OCI-LY1 (cell line): ENCODE results near the gene PTPRT.

ENCODE experiments used
- EZH2 ChIP-seq: fragments of 200-600 bp; sonication (generic), shearing (Covaris generic); IDR thresholded peaks from 2 replicates; pipeline ENCODE4 v1.8.0; 2017; ENCODE audit warnings: borderline replicate concordance, mixed run types, mild to moderate bottlenecking, antibody characterized with exemption, low read length, moderate library complexity, mixed read lengths
- TF ChIP-seq, protein P1 (sequence below): fragments of 200-600 bp; sonication (generic), shearing (Covaris generic); IDR thresholded peaks from 2 replicates; pipeline ENCODE4 v1.5.1; 2017; ENCODE audit warnings: mild to moderate bottlenecking, antibody characterized with exemption, low read length, moderate library complexity, mixed read lengths

DNA sequence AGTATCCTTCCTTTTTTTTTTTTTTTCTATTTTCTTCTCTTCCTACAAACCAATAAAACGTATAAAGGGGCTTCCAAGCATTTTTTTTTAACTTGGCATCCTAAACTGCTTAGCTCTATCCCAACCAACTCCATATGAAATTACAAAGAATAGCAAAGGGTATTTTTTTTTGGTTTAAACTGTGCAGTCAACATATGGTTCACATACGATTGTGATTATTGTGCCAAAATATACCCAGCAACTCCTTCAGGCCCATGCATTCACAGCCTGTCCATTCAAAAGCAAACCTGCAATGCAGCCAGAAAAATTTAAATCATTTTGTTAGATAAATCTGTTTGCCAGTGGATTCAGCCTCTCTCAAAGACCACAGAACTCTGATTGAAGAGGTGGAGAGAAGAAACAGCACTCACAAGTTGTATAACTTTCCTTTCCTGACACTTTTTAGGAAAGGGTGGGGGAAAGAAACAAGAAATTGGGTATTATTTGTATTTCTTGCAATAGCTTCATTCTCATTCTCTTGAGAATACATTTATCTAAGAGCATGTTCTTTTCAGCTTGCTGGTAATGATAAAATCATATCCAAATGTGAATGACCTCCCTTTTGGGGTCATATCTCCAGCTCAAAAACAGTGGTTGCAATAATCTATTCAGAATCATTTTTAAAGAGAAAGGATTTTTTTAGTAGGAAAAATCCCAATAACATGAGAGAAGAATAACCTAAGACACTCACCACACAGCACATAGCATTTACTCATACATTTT is 870.3 kb downstream of the PTPRT start:
- TF ChIP-seq, protein P1, sequence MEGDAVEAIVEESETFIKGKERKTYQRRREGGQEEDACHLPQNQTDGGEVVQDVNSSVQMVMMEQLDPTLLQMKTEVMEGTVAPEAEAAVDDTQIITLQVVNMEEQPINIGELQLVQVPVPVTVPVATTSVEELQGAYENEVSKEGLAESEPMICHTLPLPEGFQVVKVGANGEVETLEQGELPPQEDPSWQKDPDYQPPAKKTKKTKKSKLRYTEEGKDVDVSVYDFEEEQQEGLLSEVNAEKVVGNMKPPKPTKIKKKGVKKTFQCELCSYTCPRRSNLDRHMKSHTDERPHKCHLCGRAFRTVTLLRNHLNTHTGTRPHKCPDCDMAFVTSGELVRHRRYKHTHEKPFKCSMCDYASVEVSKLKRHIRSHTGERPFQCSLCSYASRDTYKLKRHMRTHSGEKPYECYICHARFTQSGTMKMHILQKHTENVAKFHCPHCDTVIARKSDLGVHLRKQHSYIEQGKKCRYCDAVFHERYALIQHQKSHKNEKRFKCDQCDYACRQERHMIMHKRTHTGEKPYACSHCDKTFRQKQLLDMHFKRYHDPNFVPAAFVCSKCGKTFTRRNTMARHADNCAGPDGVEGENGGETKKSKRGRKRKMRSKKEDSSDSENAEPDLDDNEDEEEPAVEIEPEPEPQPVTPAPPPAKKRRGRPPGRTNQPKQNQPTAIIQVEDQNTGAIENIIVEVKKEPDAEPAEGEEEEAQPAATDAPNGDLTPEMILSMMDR: no peak
- TF ChIP-seq EZH2: no peak
